ENCODE measurements around the gene ELK4. TPM values are rescaled to one million over a fixed set of nuclear protein-coding genes. Genes with fewer than 3 reads are reported as not detected.

The ELK4 gene
- total RNA-seq, 6 experiments from 2014 or later, result 15.1 to 39.2 (median 26.9) TPM

DNA sequence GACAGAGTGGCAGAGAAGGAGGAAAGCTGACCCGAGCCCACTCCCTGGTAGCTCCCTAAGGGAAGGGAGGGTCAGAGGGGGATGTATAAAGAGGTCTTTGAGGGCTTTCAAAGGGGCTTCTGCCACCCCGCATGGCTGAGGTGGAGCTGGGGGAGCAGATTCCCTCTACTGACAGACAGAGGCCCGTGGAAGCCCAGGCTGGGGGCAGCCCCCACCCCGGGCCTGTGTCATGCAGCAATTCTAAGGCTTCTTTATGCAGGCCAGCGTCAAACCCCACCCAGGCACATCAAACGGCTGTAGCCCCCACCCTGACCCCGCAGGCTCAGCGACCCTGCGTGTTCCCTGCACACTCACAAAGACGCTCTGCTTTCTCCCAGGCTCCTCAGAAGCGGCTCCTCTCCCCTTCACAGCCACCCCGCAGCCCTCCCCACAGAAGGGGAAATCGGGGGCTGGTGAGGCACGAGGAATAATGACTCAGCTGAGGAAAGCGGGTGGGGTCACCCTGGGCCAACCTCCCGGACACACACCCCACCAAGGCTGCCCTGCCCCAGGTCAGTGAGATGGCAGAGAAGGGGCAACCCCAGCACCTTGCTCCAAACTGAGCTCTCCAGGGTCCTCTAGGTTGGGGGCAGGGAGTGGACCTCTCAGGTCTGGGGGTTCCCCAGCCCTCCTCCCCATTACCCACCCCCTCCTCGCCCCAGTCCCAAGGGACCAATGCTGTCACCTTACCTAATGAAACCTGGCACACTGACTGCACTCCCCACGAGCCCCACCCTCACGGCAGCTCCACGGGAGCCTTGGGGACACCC lies 37.7 kb upstream of the ELK4 start:
- Histone ChIP-seq H3K27me3 (no peaks in the 10 kb centered on the region), H3K9me3 (no peaks in the 10 kb centered on the region), H3K36me3 (no peaks in the 10 kb centered on the region), H3K4me3 (peak overlapping the region in 2 of 3 donors; percentile 45 to 79), H3K4me1 (peaks cover 0 to 85% (median 39%) of the 10 kb centered on the region in 4 donors), H3K27ac (peak overlapping the region in 2 of 3 donors; percentile 6 to 77)
- intact Hi-C loops (cut with DNase I), result loop anchor here (5.0 to 10.0 kb wide), 3 partner anchors 38 to 315 kb away; no protein-coding TSS in a partner anchor
- ATAC-seq (peak in 1 of 4 donors; percentile 4), DNase-seq (peak in 1 of 3 donors; percentile 48)
- TF ChIP-seq, protein P1, sequence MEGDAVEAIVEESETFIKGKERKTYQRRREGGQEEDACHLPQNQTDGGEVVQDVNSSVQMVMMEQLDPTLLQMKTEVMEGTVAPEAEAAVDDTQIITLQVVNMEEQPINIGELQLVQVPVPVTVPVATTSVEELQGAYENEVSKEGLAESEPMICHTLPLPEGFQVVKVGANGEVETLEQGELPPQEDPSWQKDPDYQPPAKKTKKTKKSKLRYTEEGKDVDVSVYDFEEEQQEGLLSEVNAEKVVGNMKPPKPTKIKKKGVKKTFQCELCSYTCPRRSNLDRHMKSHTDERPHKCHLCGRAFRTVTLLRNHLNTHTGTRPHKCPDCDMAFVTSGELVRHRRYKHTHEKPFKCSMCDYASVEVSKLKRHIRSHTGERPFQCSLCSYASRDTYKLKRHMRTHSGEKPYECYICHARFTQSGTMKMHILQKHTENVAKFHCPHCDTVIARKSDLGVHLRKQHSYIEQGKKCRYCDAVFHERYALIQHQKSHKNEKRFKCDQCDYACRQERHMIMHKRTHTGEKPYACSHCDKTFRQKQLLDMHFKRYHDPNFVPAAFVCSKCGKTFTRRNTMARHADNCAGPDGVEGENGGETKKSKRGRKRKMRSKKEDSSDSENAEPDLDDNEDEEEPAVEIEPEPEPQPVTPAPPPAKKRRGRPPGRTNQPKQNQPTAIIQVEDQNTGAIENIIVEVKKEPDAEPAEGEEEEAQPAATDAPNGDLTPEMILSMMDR (IDR thresholded peaks at IDR 0.05), result no peak
- TF ChIP-seq POLR2A (IDR thresholded peaks at IDR 0.05), result no peak
- WGBS (ENCODE audit: insufficient coverage, low coverage, low lambda C conversion rate, missing lambda C conversion rate), result 30% methylated on average over 10 of the region's 20 CpGs

DNA sequence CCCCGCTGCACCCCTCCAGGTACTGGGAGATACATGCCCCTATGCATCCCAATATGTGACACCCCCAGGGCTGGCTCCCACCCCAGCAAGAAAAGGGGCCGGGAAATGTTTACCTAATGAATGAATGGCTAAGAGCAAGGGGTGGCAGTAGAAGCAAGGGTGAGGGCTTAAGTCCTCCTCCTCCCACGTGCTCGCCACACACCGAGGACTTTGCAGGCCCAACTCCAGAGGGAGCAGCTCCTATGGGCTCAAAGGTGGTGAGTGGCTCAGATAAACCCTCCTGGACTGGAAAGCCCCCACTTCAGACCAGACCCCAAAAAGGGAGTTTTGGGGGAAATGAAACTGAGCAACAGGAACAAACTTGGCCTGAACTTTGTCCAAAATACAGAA lies 37.1 kb upstream of the ELK4 start:
- peaks cover 0 to under 1% (median 0%) of the 10 kb centered on the region in 4 donors for H3K36me3 ChIP-seq
- no peaks in the 10 kb centered on the region for H3K27me3 ChIP-seq
- TF ChIP-seq POLR2A (IDR thresholded peaks at IDR 0.05), result no peak
- TF ChIP-seq, protein P1 (IDR thresholded peaks at IDR 0.05), result peak in 2 of 4 donors; percentile 17 to 33
- DNase-seq (peak; percentile 40 to 80 (median 66)), ATAC-seq (peak in 3 of 4 donors; percentile 6 to 48 (median 23))
- H3K27ac ChIP-seq, result peak overlapping the region in 2 of 3 donors; percentile 6 to 77
- 30% methylated on average over 4 of the region's 5 CpGs for WGBS (ENCODE audit: insufficient coverage, low coverage, low lambda C conversion rate, missing lambda C conversion rate)
- peaks cover 0 to 85% (median 39%) of the 10 kb centered on the region in 4 donors for H3K4me1 ChIP-seq
- intact Hi-C loops (cut with DNase I), result loop anchor here in 1 of 2 donors (10.0 kb wide), 2 partner anchors 46 to 316 kb away; no protein-coding TSS in a partner anchor
- H3K9me3 ChIP-seq, result no peaks in the 10 kb centered on the region
- peak overlapping the region in 1 of 3 donors; percentile 79 for H3K4me3 ChIP-seq

DNA sequence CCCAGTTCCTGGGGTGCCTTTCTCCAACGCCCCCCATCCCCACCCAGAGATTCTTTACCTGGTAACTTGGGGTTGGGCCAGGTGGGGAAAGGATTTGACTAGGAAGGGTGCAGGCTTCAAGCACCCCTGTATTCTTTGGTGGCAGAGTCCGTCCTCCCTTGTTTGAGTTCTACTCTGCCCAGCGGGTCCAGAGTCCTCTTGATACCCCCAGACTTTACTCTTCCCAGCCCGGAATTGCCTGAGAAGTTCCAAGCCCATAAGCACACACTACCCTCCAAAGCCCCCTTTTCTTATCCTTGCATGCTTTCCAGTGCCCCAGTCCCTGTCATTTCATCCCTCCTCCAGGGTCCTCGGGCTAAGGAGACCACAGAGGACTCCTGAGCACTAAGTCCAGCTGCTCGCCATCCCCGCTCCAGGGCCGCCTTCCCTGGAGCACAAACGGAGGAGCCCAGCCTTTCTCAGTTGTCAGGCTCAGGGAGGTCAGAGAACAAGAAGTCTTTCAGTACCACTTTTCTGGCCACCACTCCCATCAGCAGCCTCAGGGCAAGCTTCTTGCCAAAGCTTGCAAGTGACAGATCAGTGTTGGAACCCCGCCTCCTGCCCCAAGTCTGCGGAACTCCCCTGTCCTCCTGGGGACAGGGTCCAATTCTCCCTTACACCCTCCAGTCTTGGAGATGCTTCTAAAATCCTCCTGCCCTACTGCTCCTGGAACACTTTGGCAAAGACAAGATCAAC lies 36.3 kb upstream of the ELK4 start:
- TF ChIP-seq, protein P1 (IDR thresholded peaks at IDR 0.05), result no peak
- TF ChIP-seq POLR2A (IDR thresholded peaks at IDR 0.05), result no peak
- no peak for ATAC-seq
- intact Hi-C loops (cut with DNase I), result loop anchor here in 1 of 2 donors (10.0 kb wide), 2 partner anchors 47 to 317 kb away; no protein-coding TSS in a partner anchor
- Histone ChIP-seq H3K36me3 (peaks cover 0 to 9% (median 0%) of the 10 kb centered on the region in 4 donors), H3K27me3 (no peaks in the 10 kb centered on the region), H3K27ac (peak overlapping the region in 1 of 3 donors; percentile 77), H3K4me1 (peaks cover 0 to 85% (median 38%) of the 10 kb centered on the region in 4 donors), H3K9me3 (no peaks in the 10 kb centered on the region), H3K4me3 (peak overlapping the region in 1 of 3 donors; percentile 79)
- 57% methylated on average over 8 of the region's 11 CpGs for WGBS (ENCODE audit: insufficient coverage, low coverage, low lambda C conversion rate, missing lambda C conversion rate)
- peak in 2 of 3 donors; percentile 38 to 63 for DNase-seq

DNA sequence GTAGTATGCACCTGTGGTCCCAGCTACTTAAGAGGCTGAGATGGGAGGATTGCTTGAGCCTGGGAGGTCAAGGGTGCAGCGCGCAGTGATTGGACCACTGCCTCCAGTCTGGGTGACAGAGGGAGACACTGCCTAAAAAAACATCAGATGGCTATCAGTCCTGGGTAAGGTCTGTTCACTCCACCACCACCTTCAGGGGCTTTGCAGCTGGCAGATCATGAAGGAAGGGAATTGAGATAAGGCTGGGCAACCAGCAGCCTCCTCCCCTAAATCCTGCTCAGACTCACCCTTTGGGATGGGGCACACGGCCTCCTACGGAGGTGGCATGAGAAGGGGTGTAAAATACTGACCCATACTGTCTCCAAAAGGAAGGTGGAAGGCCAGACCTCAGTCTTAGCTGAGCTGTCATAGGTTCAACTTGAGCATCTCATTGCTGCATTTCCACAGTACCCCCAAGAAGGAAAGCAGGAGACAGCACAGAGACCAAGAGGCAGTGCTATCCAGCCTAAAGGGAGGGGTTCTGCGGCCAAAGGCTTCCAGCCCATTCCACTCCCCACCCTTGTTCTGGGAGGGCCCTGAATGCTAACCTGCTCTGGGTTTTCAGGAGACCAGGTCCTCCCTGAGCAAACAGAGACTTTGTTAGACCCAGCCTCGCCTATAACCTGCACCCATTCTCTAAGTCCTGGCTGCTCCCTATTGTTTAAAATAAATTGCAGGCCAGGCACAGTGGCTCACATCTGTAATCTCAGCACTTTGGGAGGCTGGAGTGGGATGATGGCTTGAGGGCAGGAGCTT lies 34.8 kb upstream of the ELK4 start:
- intact Hi-C loops (cut with DNase I), result loop anchor here in 1 of 2 donors (10.0 kb wide), 2 partner anchors 48 to 318 kb away; no protein-coding TSS in a partner anchor
- 81% methylated on average over 3 of the region's 6 CpGs for whole genome bisulfite sequencing (ENCODE audit: insufficient coverage, low coverage, low lambda C conversion rate, missing lambda C conversion rate)
- H3K4me3 ChIP-seq, result no peak overlapping the region
- H3K9me3 ChIP-seq, result no peaks in the 10 kb centered on the region
- H3K27ac ChIP-seq, result no peak overlapping the region
- H3K36me3 ChIP-seq, result peaks cover 0 to 24% (median 0%) of the 10 kb centered on the region in 4 donors
- TF ChIP-seq, protein P1 (IDR thresholded peaks at IDR 0.05), result no peak
- no peak for TF ChIP-seq POLR2A (IDR thresholded peaks at IDR 0.05)
- DNase-seq (no peak), ATAC-seq (no peak)
- H3K4me1 ChIP-seq, result peaks cover 0 to 84% (median 32%) of the 10 kb centered on the region in 4 donors
- no peaks in the 10 kb centered on the region for H3K27me3 ChIP-seq
